ENCODE measurements around the gene SLC12A9.
"Not testable (repeated sequence)": the region's sequence is repeated elsewhere in the genome, so short reads cannot be mapped to it uniquely, and the experiment has no call there.

Gene SLC12A9

GRCh38 chr7:100894860-100895700, 42.6 kb downstream of the SLC12A9 start:
- DNase-seq (ENCODE audit: extremely low read depth in 1 of 2, low read depth in 1 of 2), result peak in 1 of 2 donors; percentile 50

DNA sequence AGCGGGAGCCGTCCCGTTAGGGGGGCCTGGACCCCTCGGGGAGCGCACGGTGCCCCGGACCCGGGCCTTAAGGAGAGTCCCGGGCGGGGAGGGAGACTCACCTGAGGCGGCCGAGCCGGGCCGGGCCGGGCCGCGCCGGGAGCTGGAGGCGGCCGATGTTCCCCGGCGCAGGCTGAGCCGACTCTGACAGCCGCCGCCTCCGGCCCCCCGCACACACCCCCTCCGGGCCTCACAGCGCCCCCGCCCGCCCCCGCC, 43.1 kb downstream of the SLC12A9 start, which contains the start of gene ACHE:
Gene ACHE (minus strand): TSS at position 188 of the 255 bp plus-strand sequence. CDS start 1,656 bp downstream, outside the sequence.
- DNase-seq (ENCODE audit: extremely low read depth in 1 of 2, low read depth in 1 of 2), result no peak

GRCh38 chr7:100895956-100896731, 43.6 kb downstream of the SLC12A9 start:
- DNase-seq (ENCODE audit: extremely low read depth in 1 of 2, low read depth in 1 of 2), result no peak

- DNase-seq (ENCODE audit: extremely low read depth in 1 of 2, low read depth in 1 of 2), result peak in 1 of 2 donors; percentile 56
Observed at GRCh38 chr7:100896732-100897608, 44.5 kb downstream of the SLC12A9 start.

GRCh38 chr7:100897772-100898454, 45.4 kb downstream of the SLC12A9 start:
- DNase-seq (ENCODE audit: extremely low read depth in 1 of 2, low read depth in 1 of 2), result no peak

- no peak for DNase-seq (ENCODE audit: extremely low read depth in 1 of 2, low read depth in 1 of 2)
Observed at GRCh38 chr7:100899432-100899831, 46.9 kb downstream of the SLC12A9 start.

GRCh38 chr7:100900978-100901377, 48.5 kb downstream of the SLC12A9 start:
- no peak for DNase-seq (ENCODE audit: extremely low read depth in 1 of 2, low read depth in 1 of 2)

GRCh38 chr7:100901921-100902332, 49.4 kb downstream of the SLC12A9 start:
- DNase-seq (ENCODE audit: extremely low read depth in 1 of 2, low read depth in 1 of 2), result no peak

DNA sequence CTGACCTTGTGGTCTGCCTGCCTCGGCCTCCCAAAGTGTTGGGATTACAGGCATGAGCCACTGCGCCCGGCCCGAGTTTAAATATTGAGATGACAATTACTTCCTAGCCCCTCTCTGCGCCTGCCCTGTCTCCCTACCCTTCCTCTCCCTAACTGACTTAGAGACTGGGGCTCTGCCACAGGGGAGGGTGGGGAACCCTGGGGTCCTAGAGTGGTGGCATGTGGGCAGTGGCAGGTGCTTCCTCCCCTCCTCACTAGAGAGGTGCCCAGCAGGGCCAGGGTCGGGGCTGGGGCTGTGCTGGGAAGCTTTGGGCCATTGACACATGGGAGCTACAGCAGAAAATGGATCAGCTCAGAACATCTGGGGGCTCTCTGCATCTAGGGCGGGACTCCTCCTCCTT, 50.1 kb downstream of the SLC12A9 start:
- DNase-seq (ENCODE audit: extremely low read depth in 1 of 2, low read depth in 1 of 2), result no peak

DNA sequence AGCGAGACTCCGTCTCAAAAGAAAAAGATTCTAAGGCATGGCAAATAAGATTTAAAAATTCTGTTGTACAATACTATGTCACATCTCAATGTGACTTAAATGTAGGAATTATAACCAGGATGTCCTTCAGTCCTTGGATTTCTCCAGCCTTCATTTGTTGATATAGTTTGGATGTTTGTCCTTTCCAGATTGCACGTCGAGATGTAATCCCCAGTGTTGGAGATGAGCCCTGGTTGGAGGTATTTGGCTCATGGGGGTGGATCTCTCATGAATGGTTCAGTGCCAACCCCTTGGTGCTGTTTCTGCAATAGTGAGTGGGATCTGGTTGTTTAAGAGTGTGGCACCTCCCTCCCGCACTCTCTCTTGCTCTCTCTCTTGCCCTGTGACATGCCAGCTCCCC, 56.0 kb downstream of the SLC12A9 start:
- DNase-seq (ENCODE audit: extremely low read depth in 1 of 2, low read depth in 1 of 2), result no peak

DNA sequence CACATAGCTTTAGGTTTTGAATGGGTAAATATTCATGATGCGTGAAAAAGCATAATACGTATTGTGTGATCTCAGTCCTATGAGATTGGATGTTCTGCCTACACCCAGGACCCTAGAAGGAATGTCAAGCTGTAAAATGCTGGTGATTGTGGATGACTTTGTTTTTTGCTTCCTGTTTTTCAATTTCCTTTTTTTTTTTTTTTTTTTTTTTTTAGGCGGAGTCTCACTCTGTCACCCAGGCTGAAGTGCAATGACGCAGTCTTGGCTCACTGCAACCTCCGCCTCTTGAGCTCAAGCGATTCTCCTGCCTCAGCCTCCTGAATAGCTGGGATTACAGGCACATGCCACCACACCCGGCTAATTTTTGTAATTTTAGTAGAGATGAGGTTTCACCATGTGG, 57.9 kb downstream of the SLC12A9 start:
- not testable (repeated sequence) for DNase-seq (ENCODE audit: extremely low read depth in 1 of 2, low read depth in 1 of 2)

GRCh38 chr7:100911484-100911883, 59.0 kb downstream of the SLC12A9 start:
- DNase-seq (ENCODE audit: extremely low read depth in 1 of 2, low read depth in 1 of 2), result no peak

DNA sequence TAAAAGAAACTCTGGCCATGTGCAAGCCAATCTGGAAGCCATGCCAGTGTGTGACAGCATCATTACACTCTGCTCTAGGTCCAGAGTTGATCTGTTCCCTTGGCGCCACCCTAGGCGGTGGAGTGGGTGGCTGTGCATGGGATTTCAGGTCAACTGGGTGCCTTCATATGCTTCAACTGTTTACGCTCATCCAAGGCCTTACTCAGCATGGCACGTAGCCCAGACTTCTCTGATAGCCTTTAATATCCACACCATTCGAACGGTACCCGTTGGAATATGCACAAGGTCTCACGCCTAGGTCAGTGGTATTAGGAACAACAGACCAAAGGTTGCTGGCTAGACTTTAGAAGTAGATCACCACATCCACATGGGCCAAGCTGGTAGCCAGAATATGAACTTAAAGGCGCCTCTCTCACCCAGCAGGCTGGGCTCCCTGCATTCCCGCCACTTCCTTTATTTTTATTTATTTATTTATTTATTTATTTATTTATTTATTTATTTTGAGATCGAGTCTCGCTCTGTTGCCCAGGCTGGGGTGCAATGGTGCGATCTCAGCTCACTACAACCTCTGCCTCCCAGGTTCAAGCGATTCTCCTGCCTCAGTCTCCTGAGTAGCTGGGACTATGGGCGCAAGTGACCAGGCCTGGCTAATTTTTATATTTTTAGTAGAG, 61.8 kb downstream of the SLC12A9 start:
- DNase-seq (ENCODE audit: extremely low read depth in 1 of 2, low read depth in 1 of 2), result no peak

DNA sequence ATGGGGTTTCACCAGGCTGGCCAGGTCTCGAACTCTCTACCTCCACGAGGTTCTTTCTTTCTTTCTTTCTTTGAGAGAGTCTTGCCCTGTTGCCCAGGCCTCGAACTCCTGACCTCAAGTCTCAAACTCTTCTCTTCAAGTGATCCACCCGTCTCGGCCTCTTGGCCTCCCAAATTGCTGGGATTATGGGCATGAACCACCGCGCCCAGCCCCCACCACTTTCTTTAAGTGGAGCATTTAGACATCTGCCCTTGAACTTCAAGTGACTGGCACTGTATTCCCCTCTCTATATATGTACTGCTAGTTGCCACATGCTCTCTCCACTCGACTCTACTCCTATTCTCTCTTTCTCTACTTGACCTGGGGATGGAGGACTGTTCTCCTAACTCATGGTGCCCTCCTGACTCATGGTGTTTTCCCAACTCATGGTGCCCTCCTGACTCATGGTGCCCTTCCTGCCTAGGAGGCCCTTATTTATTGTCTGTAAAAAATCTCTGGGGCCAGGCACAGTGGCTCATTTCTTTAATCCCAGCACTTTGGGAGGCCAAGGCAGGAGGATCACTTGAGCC, 62.5 kb downstream of the SLC12A9 start:
- DNase-seq (ENCODE audit: extremely low read depth in 1 of 2, low read depth in 1 of 2), result no peak
